Smooth muscle cell (in vitro differentiated cells): Measurements from ENCODE around the gene DNAJB12. TPM values are rescaled to one million over a fixed set of nuclear protein-coding genes. Genes with fewer than 3 reads are reported as not detected.

Experiments
- DNase-seq: peaks from one replicate; lab custom pipeline; 2025; ENCODE audit not compliant: unreplicated experiment; lab: John Stamatoyannopoulos, UW
- H2AFZ ChIP-seq: fragments of 200-600 bp; sonication (generic); 2 replicates; pipeline ENCODE4 v1.6.0; 2016; ENCODE audit warnings: antibody characterized with exemption, low read depth, mild to moderate bottlenecking
- H3F3A ChIP-seq: fragments of 200-600 bp; sonication (generic); 2 replicates; pipeline ENCODE4 v1.6.0; 2017; ENCODE audit warnings: antibody characterized with exemption, low read depth
- H3K27ac ChIP-seq: fragments of 200-600 bp; sonication (generic); 2 replicates; pipeline ENCODE4 v1.5.1; 2016; ENCODE audit warnings: low read depth, mild to moderate bottlenecking
- H3K27me3 ChIP-seq: fragments of 200-600 bp; sonication (generic); 2 replicates; pipeline ENCODE4 v1.6.1; 2016; ENCODE audit warnings: low read depth, mild to moderate bottlenecking
- H3K36me3 ChIP-seq: fragments of 200-600 bp; sonication (generic); 2 replicates; pipeline ENCODE4 v1.5.1; 2016; ENCODE audit warnings: low read depth
- H3K4me1 ChIP-seq: fragments of 200-600 bp; sonication (generic); 2 replicates; pipeline ENCODE4 v1.5.1; 2016; ENCODE audit warnings: low read depth
- H3K4me2 ChIP-seq: fragments of 200-600 bp; sonication (generic); 2 replicates; pipeline ENCODE4 v1.6.0; 2016; ENCODE audit warnings: mild to moderate bottlenecking
- H3K4me3 ChIP-seq: fragments of 200-600 bp; sonication (generic); 2 replicates; pipeline ENCODE4 v1.5.1; 2016; ENCODE audit warnings: mild to moderate bottlenecking
- H3K79me2 ChIP-seq: fragments of 200-600 bp; sonication (generic); 2 replicates; pipeline ENCODE4 v1.6.0; 2016; ENCODE audit warnings: low read depth, mild to moderate bottlenecking
- H3K9ac ChIP-seq: fragments of 200-600 bp; sonication (generic); 2 replicates; pipeline ENCODE4 v1.6.0; 2016; ENCODE audit warnings: low read depth
- H3K9me3 ChIP-seq: fragments of 200-600 bp; sonication (generic); replicated peaks from 2 replicates; pipeline ENCODE4 v1.5.1; 2016; ENCODE audit warnings: low read depth
- H4K20me1 ChIP-seq: fragments of 200-600 bp; sonication (generic); 2 replicates; pipeline ENCODE4 v1.6.0; 2016; ENCODE audit warnings: low read depth
- WGBS: methylation state at CpG from one replicate; pipeline ENCODE4 v1.1.7; 2016; ENCODE audit warnings: low lambda C conversion rate; 5-methylcytosine and 5-hydroxymethylcytosine counted together
- polyA plus RNA-seq: library from polyadenylated mRNA; unstranded; fragments of >200 nt; fragmentation: Nextera tagmentation; extraction: Ambion mirVana; gene quantifications from 2 replicates; pipeline ENCODE4 v1.2.1, GENCODE V29; 2016
- total RNA-seq: library from RNA; depleted of rRNA; stranded (reverse); fragments of >200 nt; gene quantifications from 2 replicates; pipeline ENCODE4 v1.2.3, GENCODE V29; 2014
- TF ChIP-seq, protein P1 (sequence below): fragments of 200-600 bp; sonication (generic); IDR thresholded peaks from 2 replicates; pipeline ENCODE4 v1.5.1; 2017; ENCODE audit warnings: borderline replicate concordance, mild to moderate bottlenecking, antibody characterized with exemption; ENCODE audit not compliant: insufficient read depth, poor library complexity, severe bottlenecking

The DNAJB12 gene
- total and polyA plus RNA-seq, 2 experiments from 2014 or later: 12.5 to 24.5 TPM

DNA sequence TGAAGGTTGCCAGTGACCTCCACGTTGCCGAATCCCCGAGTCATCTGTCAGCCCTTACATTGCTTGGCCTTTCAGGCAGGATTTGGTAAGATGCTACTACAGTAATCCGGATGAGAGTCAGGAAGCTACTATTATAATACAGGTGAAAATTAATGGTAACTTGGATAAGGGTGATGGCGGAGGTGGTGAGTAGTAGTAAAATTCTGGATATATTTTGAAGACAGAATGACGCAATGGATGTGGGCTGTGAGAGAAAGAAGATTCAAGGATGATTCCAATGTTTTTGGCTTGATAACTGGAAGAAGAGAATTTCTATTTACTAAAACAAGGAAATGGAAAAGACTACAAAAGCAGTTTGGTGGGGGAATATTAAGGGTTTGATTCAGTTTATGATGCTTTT lies 1.4 kb upstream of the DNAJB12 start:
- Histone ChIP-seq H3K79me2 (peaks cover 26% of the 10 kb centered on the region), H3K9me3 (no peaks in the 10 kb centered on the region), H3K27me3 (no peaks in the 10 kb centered on the region), H3K9ac (no peak overlapping the region), H4K20me1 (peaks cover 11% of the 10 kb centered on the region), H2AFZ (no peak overlapping the region), H3K27ac (no peak overlapping the region), H3K4me1 (peaks cover 7% of the 10 kb centered on the region), H3F3A (no peaks in the 10 kb centered on the region), H3K4me2 (no peak overlapping the region), H3K36me3 (no peaks in the 10 kb centered on the region), H3K4me3 (no peak overlapping the region)
- WGBS: 97% methylated on average over 6 of the region's 6 CpGs
- no peak for DNase-seq
- TF ChIP-seq, protein P1, sequence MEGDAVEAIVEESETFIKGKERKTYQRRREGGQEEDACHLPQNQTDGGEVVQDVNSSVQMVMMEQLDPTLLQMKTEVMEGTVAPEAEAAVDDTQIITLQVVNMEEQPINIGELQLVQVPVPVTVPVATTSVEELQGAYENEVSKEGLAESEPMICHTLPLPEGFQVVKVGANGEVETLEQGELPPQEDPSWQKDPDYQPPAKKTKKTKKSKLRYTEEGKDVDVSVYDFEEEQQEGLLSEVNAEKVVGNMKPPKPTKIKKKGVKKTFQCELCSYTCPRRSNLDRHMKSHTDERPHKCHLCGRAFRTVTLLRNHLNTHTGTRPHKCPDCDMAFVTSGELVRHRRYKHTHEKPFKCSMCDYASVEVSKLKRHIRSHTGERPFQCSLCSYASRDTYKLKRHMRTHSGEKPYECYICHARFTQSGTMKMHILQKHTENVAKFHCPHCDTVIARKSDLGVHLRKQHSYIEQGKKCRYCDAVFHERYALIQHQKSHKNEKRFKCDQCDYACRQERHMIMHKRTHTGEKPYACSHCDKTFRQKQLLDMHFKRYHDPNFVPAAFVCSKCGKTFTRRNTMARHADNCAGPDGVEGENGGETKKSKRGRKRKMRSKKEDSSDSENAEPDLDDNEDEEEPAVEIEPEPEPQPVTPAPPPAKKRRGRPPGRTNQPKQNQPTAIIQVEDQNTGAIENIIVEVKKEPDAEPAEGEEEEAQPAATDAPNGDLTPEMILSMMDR: no peak

DNA sequence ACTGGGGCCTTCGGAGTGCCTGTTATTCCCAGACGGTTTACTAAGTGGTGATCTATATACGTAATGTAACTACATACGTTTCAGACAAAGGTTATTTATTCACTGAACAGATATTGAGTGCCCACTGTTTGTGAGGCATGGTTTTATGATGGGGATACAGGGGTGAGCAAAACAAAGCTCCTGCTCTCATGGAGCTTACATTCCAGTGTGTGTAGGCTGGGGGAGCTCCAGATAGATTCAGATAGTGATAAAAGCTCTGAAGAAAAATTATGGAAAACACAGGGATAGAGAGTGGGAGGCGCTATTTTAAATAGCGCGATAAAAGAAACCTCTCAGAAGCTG lies 466 bp upstream of the DNAJB12 start:
- H3K27me3 ChIP-seq: no peaks in the 10 kb centered on the region
- peak overlapping the region; percentile 82 for H2AFZ ChIP-seq
- WGBS: 41% methylated on average over 7 of the region's 7 CpGs
- TF ChIP-seq, protein P1: no peak
- H3K79me2 ChIP-seq: peaks cover 32% of the 10 kb centered on the region
- DNase-seq: no peak
- H3K36me3 ChIP-seq: no peaks in the 10 kb centered on the region
- peak overlapping the region; percentile 99 for H3K9ac ChIP-seq
- peaks cover 7% of the 10 kb centered on the region for H3K4me1 ChIP-seq
- H3K27ac ChIP-seq: peak overlapping the region; percentile 97
- H3K4me2 ChIP-seq: peak overlapping the region; percentile 89
- H3K9me3 ChIP-seq: no peaks in the 10 kb centered on the region
- no peaks in the 10 kb centered on the region for H3F3A ChIP-seq
- H3K4me3 ChIP-seq: peak overlapping the region; percentile 91
- peaks cover 16% of the 10 kb centered on the region for H4K20me1 ChIP-seq

DNA sequence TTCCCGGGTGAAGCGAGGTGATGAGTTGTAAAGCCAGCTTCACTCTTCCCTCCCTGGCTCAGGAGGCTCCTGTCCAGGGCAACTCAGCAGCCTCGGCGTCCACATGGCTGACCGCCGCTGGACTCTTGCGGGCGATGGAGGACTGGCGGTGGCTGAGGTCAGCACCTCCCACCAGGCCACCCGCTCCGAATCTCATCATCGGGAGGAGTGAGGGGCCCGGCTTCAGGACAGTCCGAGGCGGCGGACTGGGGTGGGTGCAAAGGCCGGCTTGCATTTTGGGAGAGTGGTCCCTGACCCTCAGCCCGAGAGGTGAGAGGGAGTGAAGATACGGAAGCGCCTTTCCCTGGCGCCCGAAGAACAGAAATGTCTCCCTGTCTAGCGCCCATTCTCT lies 759 bp downstream of the DNAJB12 start:
- peak overlapping the region; percentile 99 for H3K9ac ChIP-seq
- H3K4me1 ChIP-seq: peaks cover 7% of the 10 kb centered on the region
- no peaks in the 10 kb centered on the region for H3K27me3 ChIP-seq
- DNase-seq: no peak
- peak overlapping the region; percentile 89 for H3K4me2 ChIP-seq
- no peaks in the 10 kb centered on the region for H3K36me3 ChIP-seq
- peak overlapping the region; percentile 97 for H3K27ac ChIP-seq
- no peak overlapping the region for H2AFZ ChIP-seq
- peaks cover 32% of the 10 kb centered on the region for H3K79me2 ChIP-seq
- peak overlapping the region; percentile 91 for H3K4me3 ChIP-seq
- H3F3A ChIP-seq: no peaks in the 10 kb centered on the region
- H4K20me1 ChIP-seq: peaks cover 16% of the 10 kb centered on the region
- TF ChIP-seq, protein P1: no peak
- H3K9me3 ChIP-seq: no peaks in the 10 kb centered on the region
- 2% methylated on average over 22 of the region's 23 CpGs for WGBS
